ENCODE measurements around the gene PNMA6F.

The PNMA6F gene

GRCh38 chrX:153348421-153348820 is 26.9 kb upstream of the PNMA6F start:
- POLR2A ChIA-PET = no interaction called here
- H3K4me3 ChIP-seq (ENCODE audit: low read depth, low read length) = no peak overlapping the region
- DNase-seq (ENCODE audit: low read depth, low spot score) = no peak
- CTCF ChIA-PET = no interaction called here
- no peak for TF ChIP-seq CTCF (IDR thresholded peaks at IDR 0.05; ENCODE audit: insufficient read depth, low read length, missing control alignments)

GRCh38 chrX:153347530-153347929 is 26.0 kb upstream of the PNMA6F start:
- TF ChIP-seq CTCF (IDR thresholded peaks at IDR 0.05; ENCODE audit: insufficient read depth, low read length, missing control alignments) = no peak
- POLR2A ChIA-PET = no interaction called here
- no peak for DNase-seq (ENCODE audit: low read depth, low spot score)
- CTCF ChIA-PET = no interaction called here
- no peak overlapping the region for H3K4me3 ChIP-seq (ENCODE audit: low read depth, low read length)

GRCh38 chrX:153343674-153344073 is 22.1 kb upstream of the PNMA6F start:
- H3K4me3 ChIP-seq (ENCODE audit: low read depth, low read length) = no peak overlapping the region
- ChIA-PET POLR2A (interaction anchor here (0.8 kb wide), 1 partner anchor 10 kb away, joined by 4 read pairs; the partner anchor contains the start of gene ZNF275), CTCF (no interaction called here)
- no peak for DNase-seq (ENCODE audit: low read depth, low spot score)
- TF ChIP-seq CTCF (IDR thresholded peaks at IDR 0.05; ENCODE audit: insufficient read depth, low read length, missing control alignments) = no peak

- TF ChIP-seq CTCF (IDR thresholded peaks at IDR 0.05; ENCODE audit: insufficient read depth, low read length, missing control alignments) = no peak
- POLR2A ChIA-PET = interaction anchor here (0.8 kb wide), 1 partner anchor 9 kb away, joined by 4 read pairs; the partner anchor contains the start of gene ZNF275
- DNase-seq (ENCODE audit: low read depth, low spot score) = no peak
- no peak overlapping the region for H3K4me3 ChIP-seq (ENCODE audit: low read depth, low read length)
- CTCF ChIA-PET = no interaction called here
These were observed 21.4 kb upstream of the PNMA6F start for GRCh38 chrX:153342762-153343558.

- TF ChIP-seq CTCF (IDR thresholded peaks at IDR 0.05; ENCODE audit: insufficient read depth, low read length, missing control alignments) = no peak
- no peak for DNase-seq (ENCODE audit: low read depth, low spot score)
- CTCF ChIA-PET = no interaction called here
- H3K4me3 ChIP-seq (ENCODE audit: low read depth, low read length) = no peak overlapping the region
- POLR2A ChIA-PET = no interaction called here
These were observed 18.5 kb upstream of the PNMA6F start for GRCh38 chrX:153340111-153340510.

- TF ChIP-seq CTCF (IDR thresholded peaks at IDR 0.05; ENCODE audit: insufficient read depth, low read length, missing control alignments) = no peak
- DNase-seq (ENCODE audit: low read depth, low spot score) = no peak
- ChIA-PET CTCF (no interaction called here), POLR2A (no interaction called here)
- H3K4me3 ChIP-seq (ENCODE audit: low read depth, low read length) = no peak overlapping the region
These were observed 18.1 kb upstream of the PNMA6F start for GRCh38 chrX:153339662-153340061.
